ENCODE measurements around the gene F8. TPM values are rescaled to one million over a fixed set of nuclear protein-coding genes. Genes with fewer than 3 reads are reported as not detected.

F8 gene
- total and polyA plus RNA-seq, 2 experiments from 2014 or later, result 4.5 to 7.5 TPM

GRCh38 chrX:154990496-154990895, 32.0 kb downstream of the F8 start:
- H3K4me3 ChIP-seq, result no peak overlapping the region
- H3K9me3 ChIP-seq (ENCODE audit: low read depth), result no peaks in the 10 kb centered on the region
- no peaks in the 10 kb centered on the region for H3K36me3 ChIP-seq
- DNase-seq (ENCODE audit: low read depth in 1 of 2, low spot score in 1 of 2), result no peak
- H3K27me3 ChIP-seq, result no peaks in the 10 kb centered on the region
- H3K4me1 ChIP-seq (ENCODE audit: low read depth), result peaks cover 5% of the 10 kb centered on the region
- no peak overlapping the region for H3K27ac ChIP-seq
- TF ChIP-seq, protein P1, sequence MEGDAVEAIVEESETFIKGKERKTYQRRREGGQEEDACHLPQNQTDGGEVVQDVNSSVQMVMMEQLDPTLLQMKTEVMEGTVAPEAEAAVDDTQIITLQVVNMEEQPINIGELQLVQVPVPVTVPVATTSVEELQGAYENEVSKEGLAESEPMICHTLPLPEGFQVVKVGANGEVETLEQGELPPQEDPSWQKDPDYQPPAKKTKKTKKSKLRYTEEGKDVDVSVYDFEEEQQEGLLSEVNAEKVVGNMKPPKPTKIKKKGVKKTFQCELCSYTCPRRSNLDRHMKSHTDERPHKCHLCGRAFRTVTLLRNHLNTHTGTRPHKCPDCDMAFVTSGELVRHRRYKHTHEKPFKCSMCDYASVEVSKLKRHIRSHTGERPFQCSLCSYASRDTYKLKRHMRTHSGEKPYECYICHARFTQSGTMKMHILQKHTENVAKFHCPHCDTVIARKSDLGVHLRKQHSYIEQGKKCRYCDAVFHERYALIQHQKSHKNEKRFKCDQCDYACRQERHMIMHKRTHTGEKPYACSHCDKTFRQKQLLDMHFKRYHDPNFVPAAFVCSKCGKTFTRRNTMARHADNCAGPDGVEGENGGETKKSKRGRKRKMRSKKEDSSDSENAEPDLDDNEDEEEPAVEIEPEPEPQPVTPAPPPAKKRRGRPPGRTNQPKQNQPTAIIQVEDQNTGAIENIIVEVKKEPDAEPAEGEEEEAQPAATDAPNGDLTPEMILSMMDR (IDR thresholded peaks at IDR 0.05; ENCODE audit: low read depth, low read length), result no peak

- Histone ChIP-seq H3K27ac (no peak overlapping the region), H3K36me3 (no peaks in the 10 kb centered on the region), H3K27me3 (no peaks in the 10 kb centered on the region), H3K4me3 (no peak overlapping the region), H3K9me3 (ENCODE audit: low read depth) (no peaks in the 10 kb centered on the region), H3K4me1 (ENCODE audit: low read depth) (peaks cover 5% of the 10 kb centered on the region)
- DNase-seq (ENCODE audit: low read depth in 1 of 2, low spot score in 1 of 2), result no peak
- TF ChIP-seq, protein P1 (IDR thresholded peaks at IDR 0.05; ENCODE audit: low read depth, low read length), result no peak
Measured at GRCh38 chrX:154988719-154989118, 33.8 kb downstream of the F8 start.

DNA sequence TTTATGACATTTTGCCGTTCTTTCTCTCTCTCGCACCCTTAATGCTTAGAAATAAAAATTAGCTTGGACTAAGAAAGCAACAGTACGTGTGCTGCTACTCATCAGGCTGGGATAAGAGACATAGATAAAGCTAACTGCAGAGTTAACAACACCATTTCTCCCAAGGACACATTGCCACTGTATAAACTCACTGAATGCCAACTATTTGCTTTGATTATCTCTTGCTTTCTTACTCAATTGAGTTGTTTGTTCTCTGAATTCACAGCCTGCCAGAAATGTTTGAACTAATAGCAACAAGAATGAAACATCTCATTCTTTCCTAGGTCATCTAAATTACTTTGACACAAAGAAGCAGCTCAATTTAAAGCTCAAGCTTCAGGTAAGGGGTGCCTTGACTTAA, 34.6 kb downstream of the F8 start:
- H3K4me3 ChIP-seq, result no peak overlapping the region
- H3K9me3 ChIP-seq (ENCODE audit: low read depth), result no peaks in the 10 kb centered on the region
- no peaks in the 10 kb centered on the region for H3K27me3 ChIP-seq
- no peaks in the 10 kb centered on the region for H3K36me3 ChIP-seq
- TF ChIP-seq, protein P1 (IDR thresholded peaks at IDR 0.05; ENCODE audit: low read depth, low read length), result no peak
- H3K4me1 ChIP-seq (ENCODE audit: low read depth), result peaks cover 5% of the 10 kb centered on the region
- DNase-seq (ENCODE audit: low read depth in 1 of 2, low spot score in 1 of 2), result no peak
- no peak overlapping the region for H3K27ac ChIP-seq

DNA sequence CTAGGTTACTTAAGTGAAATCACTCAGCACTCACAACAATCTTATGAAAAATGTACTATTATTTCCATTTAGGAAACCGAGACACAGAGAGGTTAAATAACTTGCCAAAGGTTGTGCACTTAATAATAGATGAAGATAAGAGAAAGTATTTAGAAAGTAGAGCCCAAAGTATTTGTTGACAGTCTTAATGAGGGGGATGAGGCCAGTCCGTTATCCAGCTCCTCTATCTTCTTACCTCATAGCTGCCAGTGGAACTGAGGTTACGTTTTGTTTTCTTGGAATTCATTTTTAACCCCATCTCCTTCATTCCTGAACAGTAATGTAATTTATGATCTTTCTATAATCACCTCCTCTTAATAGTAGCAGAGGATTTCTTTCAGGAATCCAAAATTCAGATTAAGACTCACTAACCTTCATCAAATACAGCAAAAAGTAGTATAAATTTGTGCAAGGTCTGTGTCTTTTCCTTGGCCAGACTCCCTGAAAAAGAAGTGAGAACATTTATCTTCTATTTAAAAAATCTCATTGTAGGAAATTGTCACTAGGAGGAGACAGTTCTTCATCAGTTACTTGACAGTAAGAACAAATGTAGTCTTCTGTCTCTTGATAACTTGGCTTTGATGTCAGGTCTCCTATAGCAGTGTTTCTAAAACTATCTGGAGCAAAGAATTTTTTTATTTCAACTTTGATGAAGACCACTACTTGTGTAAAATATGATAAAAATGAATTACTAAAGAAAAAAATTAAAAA, 35.5 kb downstream of the F8 start:
- Histone ChIP-seq H3K4me1 (ENCODE audit: low read depth) (peaks cover 5% of the 10 kb centered on the region), H3K27me3 (no peaks in the 10 kb centered on the region), H3K27ac (no peak overlapping the region), H3K4me3 (no peak overlapping the region), H3K36me3 (no peaks in the 10 kb centered on the region), H3K9me3 (ENCODE audit: low read depth) (no peaks in the 10 kb centered on the region)
- DNase-seq (ENCODE audit: low read depth in 1 of 2, low spot score in 1 of 2), result peak in 1 of 2 donors; percentile 38
- TF ChIP-seq, protein P1 (IDR thresholded peaks at IDR 0.05; ENCODE audit: low read depth, low read length), result no peak

DNA sequence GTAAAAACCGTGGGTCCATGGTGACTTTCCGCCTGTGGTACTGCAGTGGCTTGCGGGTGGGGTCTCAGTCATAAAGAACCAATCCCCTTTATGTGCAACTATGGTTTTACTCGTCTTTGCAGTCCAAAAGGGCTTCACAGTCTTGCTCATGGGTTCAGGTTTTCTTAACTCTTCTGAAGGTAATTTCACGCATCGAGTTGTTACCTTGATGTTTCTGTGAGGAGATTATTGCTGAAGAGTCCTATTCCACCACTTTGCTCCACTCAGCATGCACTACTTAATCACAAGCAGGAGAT, 41.5 kb downstream of the F8 start:
- TF ChIP-seq, protein P1 (IDR thresholded peaks at IDR 0.05; ENCODE audit: low read depth, low read length), result no peak
- Histone ChIP-seq H3K27ac (no peak overlapping the region), H3K9me3 (ENCODE audit: low read depth) (no peaks in the 10 kb centered on the region), H3K4me3 (no peak overlapping the region), H3K27me3 (no peaks in the 10 kb centered on the region), H3K4me1 (ENCODE audit: low read depth) (no peaks in the 10 kb centered on the region), H3K36me3 (no peaks in the 10 kb centered on the region)
- DNase-seq (ENCODE audit: low read depth in 1 of 2, low spot score in 1 of 2), result no peak

Data from cardiac muscle cell (in vitro differentiated cells and primary cell).